NK-92 (cell line): ENCODE results near the gene CLIC6.

ENCODE experiments used
- DNase-seq: peaks from one replicate; lab custom pipeline; 2025; ENCODE audit not compliant: unreplicated experiment; lab: John Stamatoyannopoulos, UW

The CLIC6 gene

DNA sequence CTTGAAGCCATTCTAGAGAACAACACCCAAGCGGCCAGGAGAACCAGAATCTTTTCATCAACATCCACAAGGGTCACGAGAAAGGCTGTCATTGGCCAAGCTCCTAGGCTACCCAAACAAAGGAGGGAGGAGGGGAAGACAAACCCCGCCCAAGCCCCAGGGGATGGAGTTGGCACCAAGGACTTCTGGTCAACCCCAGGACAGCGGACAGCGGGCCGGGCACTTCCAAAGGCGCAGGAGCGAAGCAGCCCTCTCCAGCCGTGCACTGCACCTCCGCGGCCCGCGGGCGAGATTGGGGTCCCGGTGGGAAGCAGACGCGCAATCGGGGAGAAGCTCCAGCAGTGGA is at the start of gene CLIC6:
Gene CLIC6 (plus strand): TSS at position 192 of the 346 bp plus-strand sequence. CDS start 395 bp downstream, outside the sequence.
- no peak for DNase-seq

- DNase-seq: no peak
Measured at GRCh38 chr21:34619841-34620665, 48.7 kb upstream of the CLIC6 start.

GRCh38 chr21:34621434-34622350 is 47.1 kb upstream of the CLIC6 start:
- no peak for DNase-seq

DNA sequence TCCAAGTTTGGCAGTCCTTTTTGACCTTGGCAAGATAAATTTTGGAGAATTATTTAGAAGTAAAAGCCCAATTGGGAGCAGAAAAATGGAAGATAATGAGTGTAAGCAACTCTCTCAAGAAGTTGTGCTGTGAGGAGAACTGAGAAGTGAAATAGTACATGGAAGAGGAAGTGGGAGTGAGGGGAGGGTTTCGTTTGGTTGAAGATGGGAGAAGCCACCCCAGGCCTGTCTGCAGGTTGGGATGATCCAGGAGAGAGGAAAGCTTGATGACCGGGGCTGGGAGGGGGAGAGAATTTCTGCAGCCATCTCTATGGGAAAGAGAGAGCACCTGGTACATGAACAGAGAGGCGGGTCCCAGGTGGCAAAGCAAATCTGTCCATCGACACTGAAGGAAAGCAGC is 45.3 kb upstream of the CLIC6 start:
- no peak for DNase-seq

DNA sequence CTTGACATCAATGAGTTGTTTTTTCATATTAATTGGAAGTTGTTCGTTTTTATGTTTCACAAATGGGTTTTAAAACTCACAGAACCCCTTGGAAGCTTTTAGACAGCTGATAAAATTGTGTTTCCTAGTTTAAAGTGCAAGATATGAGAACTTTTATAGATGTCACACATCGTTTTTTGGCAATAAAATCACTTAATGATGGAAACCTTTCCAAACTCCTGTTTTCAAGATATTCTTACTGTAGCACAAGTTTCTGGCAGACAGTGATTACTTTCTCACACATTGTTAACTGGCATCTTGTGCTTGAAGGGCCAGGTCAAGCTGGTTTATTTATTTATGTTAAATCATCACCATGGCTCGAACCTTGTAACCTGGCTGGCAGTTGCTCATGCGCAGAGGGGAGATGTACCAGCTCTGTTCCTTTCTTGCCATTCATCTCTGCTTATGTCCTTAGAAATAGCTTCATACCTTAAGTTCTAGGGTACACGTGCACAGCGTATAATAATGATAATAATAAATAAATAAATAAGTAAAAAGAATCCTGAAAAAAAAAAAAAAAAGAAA is 43.7 kb upstream of the CLIC6 start:
- DNase-seq: no peak

DNA sequence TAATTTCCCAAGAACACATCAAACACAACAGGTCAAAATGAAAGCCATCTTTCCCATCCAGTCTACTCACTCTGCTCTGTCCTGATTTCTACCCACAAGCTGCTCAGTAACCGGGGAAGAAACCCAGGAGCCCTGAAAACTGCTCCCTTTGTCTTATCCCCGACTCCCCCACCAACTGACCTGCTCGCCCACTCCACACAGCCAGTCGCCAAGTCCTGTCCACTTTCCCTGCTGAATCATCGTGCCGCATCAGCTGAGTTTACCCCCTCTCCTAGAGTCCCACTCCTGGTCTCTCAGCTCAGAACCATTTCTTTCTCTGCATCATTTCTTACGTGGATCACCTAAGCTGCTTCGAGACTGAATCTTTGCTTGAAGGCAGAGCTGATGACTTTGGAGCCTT is 42.7 kb upstream of the CLIC6 start:
- DNase-seq: no peak

- no peak for DNase-seq
Measured at GRCh38 chr21:34630536-34631143, 38.2 kb upstream of the CLIC6 start.

- DNase-seq: no peak
Measured at GRCh38 chr21:34632498-34632897, 36.3 kb upstream of the CLIC6 start.

GRCh38 chr21:34635307-34635706 is 33.5 kb upstream of the CLIC6 start:
- no peak for DNase-seq

GRCh38 chr21:34636961-34637360 is 31.8 kb upstream of the CLIC6 start:
- DNase-seq: no peak

GRCh38 chr21:34639250-34639649 is 29.5 kb upstream of the CLIC6 start:
- DNase-seq: no peak

GRCh38 chr21:34639882-34640788 is 28.7 kb upstream of the CLIC6 start:
- no peak for DNase-seq

DNA sequence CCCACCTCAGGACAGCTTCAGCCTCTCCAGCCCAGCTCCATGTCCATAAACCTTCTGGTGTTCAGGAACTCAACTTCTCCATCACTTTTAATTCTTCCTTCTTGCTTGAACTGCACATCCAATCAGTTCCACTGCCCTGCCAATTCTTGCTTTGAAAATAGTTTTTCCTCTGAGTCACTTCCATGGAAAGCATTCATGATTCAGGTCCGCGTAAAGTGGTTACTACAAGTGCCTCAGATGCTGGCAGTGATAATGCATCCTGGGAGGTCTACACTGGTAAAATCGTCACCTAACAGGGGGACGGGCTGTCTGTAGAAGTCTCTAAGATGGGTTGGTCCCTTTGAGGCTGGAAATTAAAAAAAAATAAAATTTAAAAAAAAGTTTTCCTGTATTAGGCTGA is 27.9 kb upstream of the CLIC6 start:
- no peak for DNase-seq

- DNase-seq: no peak
Measured at GRCh38 chr21:34642211-34643075, 26.4 kb upstream of the CLIC6 start.

GRCh38 chr21:34644825-34645224 is 24.0 kb upstream of the CLIC6 start:
- no peak for DNase-seq

GRCh38 chr21:34647555-34647954 is 21.2 kb upstream of the CLIC6 start:
- DNase-seq: no peak

DNA sequence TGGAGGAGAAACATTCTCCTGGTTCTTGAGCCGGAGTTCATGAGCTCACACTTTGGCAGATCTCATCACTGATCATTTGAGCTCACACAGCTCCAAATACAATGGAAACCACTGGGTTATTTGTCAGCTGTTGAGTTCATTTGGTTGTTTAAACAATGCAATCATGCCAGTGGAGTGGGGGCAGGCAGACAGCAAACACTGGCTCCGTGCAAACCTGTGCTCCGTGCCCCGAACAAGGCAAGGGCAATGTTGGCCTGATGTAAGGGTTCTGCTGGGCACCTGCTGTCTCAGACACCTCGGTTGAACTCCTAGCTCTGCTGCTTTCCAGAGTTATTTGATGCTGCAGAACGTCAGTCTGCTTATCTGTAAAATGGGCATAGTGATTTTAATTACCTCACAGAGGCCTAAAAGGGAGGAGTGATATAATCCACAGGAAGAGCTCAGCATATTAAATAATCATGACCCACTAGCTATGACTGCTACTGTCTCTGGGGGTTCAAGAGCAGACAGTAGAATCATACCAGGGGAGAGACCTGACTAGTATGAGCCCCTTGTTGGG is 20.0 kb upstream of the CLIC6 start:
- no peak for DNase-seq

- no peak for DNase-seq
Measured at GRCh38 chr21:34649400-34649799, 19.4 kb upstream of the CLIC6 start.

DNA sequence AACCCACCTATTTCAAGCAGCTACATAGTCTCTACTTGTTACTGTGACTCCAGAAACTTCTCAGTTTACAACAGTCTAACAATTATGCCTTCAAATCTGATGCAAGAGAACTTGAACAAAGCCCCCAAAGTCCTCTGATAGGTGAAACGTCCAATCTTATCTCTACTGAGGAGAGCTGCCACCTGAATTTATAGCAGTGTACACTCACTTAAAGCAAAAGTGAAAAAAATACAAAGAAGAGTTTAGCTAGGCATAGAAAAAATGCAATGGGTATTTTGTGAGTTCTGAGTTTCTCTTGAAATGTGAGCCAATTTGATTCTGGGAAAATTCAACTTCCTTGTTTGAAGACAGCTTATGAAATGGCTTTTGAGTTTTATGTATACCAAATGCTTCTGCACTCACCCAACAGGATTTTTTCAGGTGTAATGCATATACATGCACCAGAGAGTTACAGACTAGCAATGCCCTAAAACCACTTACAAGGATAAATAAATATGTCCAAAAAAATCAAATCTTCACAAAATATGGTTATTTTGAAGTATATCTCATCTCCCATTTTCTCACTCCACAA is 17.8 kb upstream of the CLIC6 start:
- no peak for DNase-seq
